Effector memory CD8-positive, alpha-beta T cell (primary cell): ENCODE results near the gene CENPV.

Source experiments
- ATAC-seq: fragments of 150-1000 bp; cut with Tn5 transposase; replicated peaks from 2 replicates; pipeline ENCODE4 v1.10.0; 2021; ENCODE audit warnings: mild to moderate bottlenecking, moderate library complexity
- DNase-seq, 3 experiments: peaks; one replicate each; pipeline ENCODE4 v3.0.0; 2021
- H3K27ac Mint-ChIP-seq, 2 donors: one replicate each; pipeline ENCODE4 v1.8.0; 2022; ENCODE audit warnings: mild to moderate bottlenecking in 2 of 2, mixed read lengths in 2 of 2, moderate library complexity in 2 of 2
- H3K27me3 Mint-ChIP-seq, 2 donors: one replicate each; pipeline ENCODE4 v1.8.0; 2022; ENCODE audit warnings: mixed read lengths in 2 of 2
- H3K36me3 Mint-ChIP-seq: one replicate; pipeline ENCODE4 v1.8.0; 2022; ENCODE audit warnings: mild to moderate bottlenecking, moderate library complexity, mixed read lengths; ENCODE audit not compliant: insufficient read depth
- H3K4me1 Mint-ChIP-seq, 2 donors: one replicate each; pipeline ENCODE4 v1.8.0; 2022; ENCODE audit warnings: low read depth in 2 of 2, mixed read lengths in 2 of 2
- H3K4me3 Mint-ChIP-seq, 2 donors: one replicate each; pipeline ENCODE4 v1.8.0; 2022; ENCODE audit warnings: mild to moderate bottlenecking in 2 of 2, mixed read lengths in 2 of 2, moderate library complexity in 2 of 2
- H3K9me3 Mint-ChIP-seq, 2 donors: one replicate each; pipeline ENCODE4 v1.8.0; 2022; ENCODE audit warnings: mixed read lengths in 2 of 2

Gene CENPV

GRCh38 chr17:16379654-16380053 is 26.4 kb upstream of the CENPV start:
- Mint-ChIP-seq H3K27me3 (no peaks in the 10 kb centered on the region), H3K9me3 (no peaks in the 10 kb centered on the region), H3K36me3 (peaks cover 39% of the 10 kb centered on the region), H3K27ac (peak overlapping the region in 1 of 2 donors; percentile 100), H3K4me3 (no peak overlapping the region), H3K4me1 (peaks cover 28 to 40% of the 10 kb centered on the region in 2 donors)
- DNase-seq (no peak), ATAC-seq (no peak)

- Mint-ChIP-seq H3K4me1 (peaks cover 28 to 31% of the 10 kb centered on the region in 2 donors), H3K4me3 (peak overlapping the region in 1 of 2 donors; percentile 27), H3K27ac (peak overlapping the region in 1 of 2 donors; percentile 44), H3K27me3 (no peaks in the 10 kb centered on the region), H3K36me3 (peaks cover 37% of the 10 kb centered on the region), H3K9me3 (no peaks in the 10 kb centered on the region)
- no peak for ATAC-seq
- DNase-seq: no peak
Measured at GRCh38 chr17:16378636-16379282, 25.5 kb upstream of the CENPV start.

GRCh38 chr17:16377941-16378341 is 24.7 kb upstream of the CENPV start:
- H3K4me1 Mint-ChIP-seq: peaks cover 23 to 24% of the 10 kb centered on the region in 2 donors
- no peak overlapping the region for H3K27ac Mint-ChIP-seq
- DNase-seq (no peak), ATAC-seq (no peak)
- H3K9me3 Mint-ChIP-seq: no peaks in the 10 kb centered on the region
- H3K4me3 Mint-ChIP-seq: no peak overlapping the region
- H3K36me3 Mint-ChIP-seq: peaks cover 28% of the 10 kb centered on the region
- no peaks in the 10 kb centered on the region for H3K27me3 Mint-ChIP-seq

- H3K4me1 Mint-ChIP-seq: peaks cover 0 to 3% of the 10 kb centered on the region in 2 donors
- no peak overlapping the region for H3K27ac Mint-ChIP-seq
- DNase-seq (no peak), ATAC-seq (no peak)
- no peak overlapping the region for H3K4me3 Mint-ChIP-seq
- H3K9me3 Mint-ChIP-seq: no peaks in the 10 kb centered on the region
- H3K27me3 Mint-ChIP-seq: no peaks in the 10 kb centered on the region
- H3K36me3 Mint-ChIP-seq: no peaks in the 10 kb centered on the region
Measured at GRCh38 chr17:16374146-16374938, 21.1 kb upstream of the CENPV start.

- Mint-ChIP-seq H3K36me3 (no peaks in the 10 kb centered on the region), H3K9me3 (no peaks in the 10 kb centered on the region), H3K4me3 (no peak overlapping the region), H3K27ac (no peak overlapping the region), H3K4me1 (peaks cover 0 to 3% of the 10 kb centered on the region in 2 donors), H3K27me3 (no peaks in the 10 kb centered on the region)
- ATAC-seq: no peak
- DNase-seq: no peak
Measured at GRCh38 chr17:16371742-16372141, 18.5 kb upstream of the CENPV start.

- Mint-ChIP-seq H3K36me3 (no peaks in the 10 kb centered on the region), H3K9me3 (no peaks in the 10 kb centered on the region), H3K4me1 (no peaks in the 10 kb centered on the region), H3K4me3 (no peak overlapping the region), H3K27me3 (no peaks in the 10 kb centered on the region), H3K27ac (no peak overlapping the region)
- no peak for ATAC-seq
- no peak for DNase-seq
Measured at GRCh38 chr17:16364625-16365024, 11.4 kb upstream of the CENPV start.

GRCh38 chr17:16363749-16364536 is 10.7 kb upstream of the CENPV start:
- Mint-ChIP-seq H3K9me3 (no peaks in the 10 kb centered on the region), H3K36me3 (no peaks in the 10 kb centered on the region), H3K4me3 (no peak overlapping the region), H3K27ac (no peak overlapping the region), H3K4me1 (no peaks in the 10 kb centered on the region), H3K27me3 (no peaks in the 10 kb centered on the region)
- ATAC-seq: peak; percentile 95
- DNase-seq: peak; percentile 61 to 72 (median 62)

- ATAC-seq (no peak), DNase-seq (no peak)
- no peak overlapping the region for H3K27ac Mint-ChIP-seq
- H3K36me3 Mint-ChIP-seq: no peaks in the 10 kb centered on the region
- peaks cover 0 to 6% of the 10 kb centered on the region in 2 donors for H3K27me3 Mint-ChIP-seq
- no peak overlapping the region for H3K4me3 Mint-ChIP-seq
- no peaks in the 10 kb centered on the region for H3K9me3 Mint-ChIP-seq
- H3K4me1 Mint-ChIP-seq: no peaks in the 10 kb centered on the region
Measured at GRCh38 chr17:16361874-16362273, 8.6 kb upstream of the CENPV start.

- peaks cover 0 to 6% of the 10 kb centered on the region in 2 donors for H3K27me3 Mint-ChIP-seq
- H3K27ac Mint-ChIP-seq: peak overlapping the region in 1 of 2 donors; percentile 42
- no peak overlapping the region for H3K4me3 Mint-ChIP-seq
- H3K9me3 Mint-ChIP-seq: no peaks in the 10 kb centered on the region
- peaks cover 10% of the 10 kb centered on the region for H3K36me3 Mint-ChIP-seq
- ATAC-seq: no peak
- H3K4me1 Mint-ChIP-seq: peaks cover 3 to 4% of the 10 kb centered on the region in 2 donors
- no peak for DNase-seq
Measured at GRCh38 chr17:16358394-16358793, 5.1 kb upstream of the CENPV start.

GRCh38 chr17:16354585-16354984 is 1.3 kb upstream of the CENPV start:
- ATAC-seq: no peak
- H3K4me3 Mint-ChIP-seq: peak overlapping the region; percentile 83 to 86
- peaks cover 0 to 6% of the 10 kb centered on the region in 2 donors for H3K27me3 Mint-ChIP-seq
- no peaks in the 10 kb centered on the region for H3K9me3 Mint-ChIP-seq
- peaks cover 18% of the 10 kb centered on the region for H3K36me3 Mint-ChIP-seq
- no peak for DNase-seq
- peaks cover 10 to 13% of the 10 kb centered on the region in 2 donors for H3K4me1 Mint-ChIP-seq
- H3K27ac Mint-ChIP-seq: no peak overlapping the region

- ATAC-seq (peak; percentile 72), DNase-seq (peak in 2 of 3 experiments; percentile 3 to 21)
- peak overlapping the region; percentile 42 to 62 for H3K27ac Mint-ChIP-seq
- H3K9me3 Mint-ChIP-seq: no peaks in the 10 kb centered on the region
- H3K4me3 Mint-ChIP-seq: peak overlapping the region; percentile 87 to 88
- no peaks in the 10 kb centered on the region for H3K27me3 Mint-ChIP-seq
- H3K4me1 Mint-ChIP-seq: peaks cover 10 to 13% of the 10 kb centered on the region in 2 donors
- H3K36me3 Mint-ChIP-seq: peaks cover 20% of the 10 kb centered on the region
Measured at GRCh38 chr17:16352667-16353316, 477 bp downstream of the CENPV start.

- no peak for ATAC-seq
- peak overlapping the region; percentile 42 to 62 for H3K27ac Mint-ChIP-seq
Measured at GRCh38 chr17:16352303-16352666, 984 bp downstream of the CENPV start.

GRCh38 chr17:16351831-16352230 is 1.4 kb downstream of the CENPV start:
- Mint-ChIP-seq H3K9me3 (no peaks in the 10 kb centered on the region), H3K27ac (peak overlapping the region; percentile 42 to 62), H3K4me3 (peak overlapping the region; percentile 87 to 88), H3K27me3 (no peaks in the 10 kb centered on the region), H3K4me1 (peaks cover 10 to 13% of the 10 kb centered on the region in 2 donors), H3K36me3 (peaks cover 20% of the 10 kb centered on the region)
- DNase-seq (no peak), ATAC-seq (no peak)

More at GRCh38 chr17:16352303-16352666, 984 bp downstream of the CENPV start:
- peak in 1 of 3 experiments; percentile 12 for DNase-seq
- Mint-ChIP-seq H3K36me3 (peaks cover 20% of the 10 kb centered on the region), H3K27me3 (no peaks in the 10 kb centered on the region), H3K4me3 (peak overlapping the region; percentile 87 to 88), H3K9me3 (no peaks in the 10 kb centered on the region), H3K4me1 (peaks cover 10 to 13% of the 10 kb centered on the region in 2 donors)
